HCT116 (cell line): ENCODE measurements around the gene PTPN12. TPM values are rescaled to one million over a fixed set of nuclear protein-coding genes. Genes with fewer than 3 reads are reported as not detected.

Source experiments
- ATAC-seq: fragments of 200-7000 bp; cut with Tn5 transposase; 2 replicates; pipeline ENCODE4 v1.9.1; 2020; ENCODE audit warnings: mild to moderate bottlenecking, moderate library complexity
- BruUV-seq: library from RNA; stranded (reverse); fragments of 400-500 nt; replicated peaks from 2 replicates; lab custom pipeline; 2021; lab: Mats Ljungman, UMichigan
- CTCF ChIA-PET: fragments of 300-600 bp; sonication (Branson Sonifier 250); formaldehyde crosslinking; loops from one replicate; lab custom pipeline; 2021; ENCODE audit warnings: antibody characterized with exemption; lab: Charles Lee
- POLR2A ChIA-PET: fragments of 300-600, 350-600 bp; sonication (Branson Sonifier 250); formaldehyde crosslinking; loops from one replicate; lab custom pipeline; 2021; ENCODE audit warnings: antibody characterized with exemption; lab: Charles Lee
- RAD21 ChIA-PET, 2 experiments: fragments of 300-600 bp; sonication (Branson Sonifier 250); formaldehyde crosslinking; loops; one replicate each; lab custom pipeline; 2023; ENCODE audit warnings: low total read pairs in 2 of 2; ENCODE audit not compliant: uncharacterized antibody in 2 of 2, unreplicated experiment in 2 of 2, low non-redundant PET in 1 of 2; lab: Charles Lee
- DNase-seq: peaks from one replicate; pipeline ENCODE4 v3.0.0-alpha.2; 2010; ENCODE audit warnings: low read depth, low spot score
- H2AFZ ChIP-seq: fragments of 200-600 bp; shearing (Covaris generic), sonication (generic); 2 replicates; pipeline ENCODE4 v1.6.1; 2017; ENCODE audit warnings: low read depth, mixed run types, mixed read lengths, antibody characterized with exemption, low read length; ENCODE audit not compliant: poor library complexity, severe bottlenecking
- H3K27ac ChIP-seq: 2 replicates; pipeline ENCODE4 v1.5.1; 2012; ENCODE audit warnings: low read depth, low read length
- H3K27me3 ChIP-seq: fragments of 200-600 bp; sonication (generic); 2 replicates; pipeline ENCODE4 v1.6.1; 2016; ENCODE audit warnings: mixed run types, low read length, mixed read lengths; ENCODE audit not compliant: insufficient read depth
- H3K36me3 ChIP-seq, 2 experiments: fragments of 200-500 bp in 1 of 2; fragments of 200-600 bp in 1 of 2; sonication (Bioruptor generic) in 1 of 2; sonication (generic) in 1 of 2; 2 replicates each; pipeline versions ENCODE4 v1.5.1 to v1.6.1; 2014 to 2016; ENCODE audit warnings: low read length in 2 of 2, inconsistent platforms in 1 of 2, mixed read lengths in 1 of 2, mixed run types in 1 of 2; ENCODE audit not compliant: insufficient read depth in 2 of 2, control insufficient read depth in 1 of 2
- H3K4me1 ChIP-seq, 2 experiments: fragments of 200-600 bp in 1 of 2; sonication (generic) in 1 of 2; 2 replicates each; pipeline versions ENCODE4 v1.5.1 to v1.6.1; 2012 to 2017; ENCODE audit warnings: low read length in 2 of 2, inconsistent platforms in 1 of 2, mild to moderate bottlenecking in 1 of 2, mixed read lengths in 1 of 2, mixed run types in 1 of 2, moderate library complexity in 1 of 2; ENCODE audit not compliant: insufficient read depth in 2 of 2, control insufficient read depth in 1 of 2
- H3K4me2 ChIP-seq: fragments of 200-600 bp; sonication (generic); 2 replicates; pipeline ENCODE4 v1.6.1; 2017; ENCODE audit warnings: mixed run types, low read length, mixed read lengths
- H3K4me3 ChIP-seq, 2 experiments: fragments of 200-600 bp in 1 of 2; sonication (generic) in 1 of 2; replicated peaks in 1 of 2; 2 replicates each; pipeline ENCODE4 v1.5.1; 2011 to 2016; ENCODE audit warnings: low read length in 2 of 2, control low read depth in 1 of 2, low read depth in 1 of 2, mild to moderate bottlenecking in 1 of 2, mixed read lengths in 1 of 2, mixed run types in 1 of 2
- H3K79me2 ChIP-seq: fragments of 200-600 bp; sonication (generic); 2 replicates; pipeline ENCODE4 v1.6.1; 2017; ENCODE audit warnings: mild to moderate bottlenecking, mixed run types, low read length, moderate library complexity, mixed read lengths; ENCODE audit not compliant: insufficient read depth
- H3K9ac ChIP-seq: fragments of 200-600 bp; sonication (generic); 2 replicates; pipeline ENCODE4 v1.6.1; 2016; ENCODE audit warnings: low read length, mixed read lengths
- H3K9me2 ChIP-seq: fragments of 200-600 bp; sonication (generic), shearing (Covaris generic); 2 replicates; pipeline ENCODE4 v1.6.1; 2017; ENCODE audit warnings: mixed run types, mild to moderate bottlenecking, moderate library complexity; ENCODE audit not compliant: insufficient read depth
- H3K9me3 ChIP-seq, 2 experiments: fragments of 200-500 bp in 1 of 2; fragments of 200-600 bp in 1 of 2; sonication (Bioruptor generic) in 1 of 2; sonication (generic) in 1 of 2; 2 replicates each; pipeline ENCODE4 v1.6.1; 2014 to 2017; ENCODE audit warnings: low read length in 2 of 2, mixed read lengths in 2 of 2, inconsistent platforms in 1 of 2, low read depth in 1 of 2, mild to moderate bottlenecking in 1 of 2, mixed run types in 1 of 2, moderate library complexity in 1 of 2; ENCODE audit not compliant: control insufficient read depth in 1 of 2, insufficient read depth in 1 of 2
- H4K20me1 ChIP-seq: fragments of 200-600 bp; sonication (generic), shearing (Covaris generic); 2 replicates; pipeline ENCODE4 v1.6.1; 2017; ENCODE audit warnings: mixed run types, mild to moderate bottlenecking, moderate library complexity; ENCODE audit not compliant: insufficient read depth
- CEBPB ChIP-seq: IDR thresholded peaks from 2 replicates; pipeline ENCODE4 v1.6.1; 2012; ENCODE audit warnings: low read depth
- ELF1 ChIP-seq: IDR thresholded peaks from 2 replicates; pipeline ENCODE4 v1.6.1; 2012; ENCODE audit warnings: low read depth, borderline replicate concordance
- EZH2phosphoT487 ChIP-seq: fragments of 200-600 bp; IDR thresholded peaks from 2 replicates; pipeline ENCODE4 v1.6.1; 2018; ENCODE audit warnings: antibody characterized with exemption, borderline replicate concordance
- JUND ChIP-seq: IDR thresholded peaks from 2 replicates; pipeline ENCODE4 v1.6.1; 2012
- RAD21 ChIP-seq: IDR thresholded peaks from 2 replicates; pipeline ENCODE4 v1.6.1; 2012; ENCODE audit warnings: low read depth, mild to moderate bottlenecking
- SIN3A ChIP-seq: IDR thresholded peaks from 2 replicates; pipeline ENCODE4 v1.6.1; 2012; ENCODE audit warnings: low read depth
- YY1 ChIP-seq: IDR thresholded peaks from 2 replicates; pipeline ENCODE4 v1.6.1; 2011; ENCODE audit warnings: low read length, low read depth, moderate library complexity, mild to moderate bottlenecking; ENCODE audit not compliant: insufficient replicate concordance; ENCODE audit errors: extremely low read depth
- intact Hi-C: fragments of 100-400 bp; cut with micrococcal nuclease; formaldehyde crosslinking; loops from 2 replicates; pipeline ENCODE4 v1.10.0; 2022
- total RNA-seq: library from RNA; stranded (reverse); gene quantifications from one replicate; pipeline ENCODE4 v1.2.1, GENCODE V29; 2021; ENCODE audit not compliant: unreplicated experiment
- TF ChIP-seq, protein P1 (sequence below): IDR thresholded peaks from 2 replicates; pipeline ENCODE4 v1.6.1; 2012
- TF ChIP-seq, protein P2 (sequence below), 3 experiments: fragments of 200-600 bp in 1 of 3; sonication (generic) in 1 of 3; IDR thresholded peaks in 2 of 3; conservative IDR thresholded peaks in 1 of 3; 2 replicates each; pipeline ENCODE4 v1.5.1; 2012 to 2017; ENCODE audit warnings: low read depth in 2 of 3, low read length in 2 of 3, antibody characterized with exemption in 1 of 3, borderline replicate concordance in 1 of 3, control low read depth in 1 of 3, mild to moderate bottlenecking in 1 of 3, mixed read lengths in 1 of 3, mixed run types in 1 of 3, moderate library complexity in 1 of 3; ENCODE audit not compliant: insufficient read depth in 1 of 3

Gene PTPN12
- total RNA-seq, 1 experiment from 2014 or later = 80.5 TPM

DNA sequence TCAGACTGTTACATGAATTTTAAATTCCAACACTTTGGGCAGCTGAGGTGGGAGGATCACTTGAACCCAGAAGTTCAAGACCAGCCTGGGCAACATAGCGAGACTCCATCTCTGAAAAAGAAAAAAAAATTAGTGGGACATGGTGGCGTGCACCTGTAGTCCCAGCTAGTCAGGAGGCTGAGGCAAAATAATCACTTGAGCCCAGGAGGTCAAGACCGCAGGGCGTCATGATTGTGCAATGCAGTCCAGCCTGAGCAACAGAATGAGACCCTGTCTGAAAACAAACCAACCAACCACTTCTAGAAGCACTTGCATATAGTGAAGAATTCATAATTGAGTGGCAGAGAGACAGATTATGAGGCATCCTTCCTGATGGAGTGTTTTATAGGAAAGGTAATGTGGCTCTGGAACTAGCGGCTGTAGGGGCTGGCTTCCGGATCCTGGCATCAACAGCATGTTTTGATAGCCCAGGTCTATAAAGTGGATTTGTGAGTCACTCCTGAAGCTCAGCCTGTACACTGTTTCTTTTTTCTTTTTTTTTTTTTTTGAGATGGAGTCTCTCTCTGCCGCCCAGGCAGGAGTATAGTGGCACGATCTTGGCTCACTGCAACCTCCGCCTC lies 118.9 kb downstream of the PTPN12 start:
- Histone ChIP-seq H3K4me1 (no peaks in the 10 kb centered on the region), H3K9me2 (no peaks in the 10 kb centered on the region), H2AFZ (no peak overlapping the region), H3K79me2 (no peaks in the 10 kb centered on the region), H3K4me2 (no peak overlapping the region), H3K27ac (no peak overlapping the region), H3K36me3 (peaks cover 0 to 7% of the 10 kb centered on the region in 2 experiments; a peak in 1 of 4 replicates), H3K9ac (no peak overlapping the region), H3K4me3 (no peak overlapping the region), H3K27me3 (no peaks in the 10 kb centered on the region), H4K20me1 (no peaks in the 10 kb centered on the region), H3K9me3 (no peaks in the 10 kb centered on the region)
- ATAC-seq (no peak), DNase-seq (no peak)
- no peak for TF ChIP-seq EZH2phosphoT487
- TF ChIP-seq, protein P1, sequence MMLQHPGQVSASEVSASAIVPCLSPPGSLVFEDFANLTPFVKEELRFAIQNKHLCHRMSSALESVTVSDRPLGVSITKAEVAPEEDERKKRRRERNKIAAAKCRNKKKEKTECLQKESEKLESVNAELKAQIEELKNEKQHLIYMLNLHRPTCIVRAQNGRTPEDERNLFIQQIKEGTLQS = no peak
- intact Hi-C loops = loop anchor here (5.0 to 10.0 kb wide), 2 partner anchors 386 to 1269 kb away; no protein-coding TSS in a partner anchor
- RAD21 ChIA-PET = no interaction called here
- POLR2A ChIA-PET = no interaction called here
- CTCF ChIA-PET = no interaction called here
- no TSS peak for BruUV-seq

DNA sequence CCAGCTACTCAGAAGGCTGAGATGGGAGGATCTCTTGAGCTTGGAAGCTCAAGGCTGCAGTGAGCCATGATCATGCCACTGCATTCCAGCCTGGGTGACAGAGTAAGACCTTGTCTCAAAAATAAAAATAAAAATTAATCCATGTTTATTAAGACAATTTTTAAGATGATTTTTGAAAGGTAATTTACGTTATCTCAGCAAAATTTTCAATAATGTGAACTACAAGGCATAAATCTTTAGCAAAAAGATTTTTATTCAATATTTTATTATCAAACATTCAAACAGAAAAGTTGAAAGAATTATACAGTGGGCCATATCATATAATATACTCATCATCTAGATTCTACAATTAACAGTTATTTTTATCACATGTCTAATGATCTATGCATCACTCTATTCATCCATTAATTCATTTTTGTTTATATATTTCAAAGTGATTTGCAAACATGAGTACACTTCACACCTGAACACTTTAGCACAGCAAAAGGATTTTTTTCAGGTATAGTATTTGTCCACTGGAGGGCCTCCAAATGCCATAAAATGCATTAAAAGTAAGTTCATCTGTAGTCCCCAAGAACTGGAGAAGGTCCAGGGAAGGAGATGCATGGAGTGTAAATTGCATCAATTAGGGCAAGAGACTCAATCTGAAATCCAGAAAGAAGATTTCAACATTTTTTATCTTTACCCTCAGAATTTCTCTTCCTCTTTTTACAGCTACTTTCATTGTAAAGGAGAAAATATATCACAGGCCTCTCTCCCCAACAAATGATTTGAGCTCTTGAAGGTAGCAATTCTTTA lies 120.5 kb downstream of the PTPN12 start:
- Histone ChIP-seq H3K36me3 (peaks cover 0 to 9% of the 10 kb centered on the region in 2 experiments; a peak in 1 of 4 replicates), H2AFZ (no peak overlapping the region), H3K4me1 (no peaks in the 10 kb centered on the region), H3K79me2 (no peaks in the 10 kb centered on the region), H3K9me2 (no peaks in the 10 kb centered on the region), H3K27ac (no peak overlapping the region), H3K4me3 (no peak overlapping the region), H3K9me3 (no peaks in the 10 kb centered on the region), H4K20me1 (no peaks in the 10 kb centered on the region), H3K4me2 (no peak overlapping the region), H3K9ac (no peak overlapping the region), H3K27me3 (no peaks in the 10 kb centered on the region)
- CTCF ChIA-PET = interaction anchor here (0.8 to 1.9 kb wide), 5 partner anchors 40 to 476 kb away, joined by 3 to 12 read pairs (median 3); no protein-coding TSS in a partner anchor
- RAD21 ChIA-PET = no interaction called here
- TF ChIP-seq SIN3A (no peak), RAD21 (peak; percentile 85), CEBPB (no peak), ELF1 (no peak), YY1 (no peak), JUND (no peak)
- TF ChIP-seq, protein P2, sequence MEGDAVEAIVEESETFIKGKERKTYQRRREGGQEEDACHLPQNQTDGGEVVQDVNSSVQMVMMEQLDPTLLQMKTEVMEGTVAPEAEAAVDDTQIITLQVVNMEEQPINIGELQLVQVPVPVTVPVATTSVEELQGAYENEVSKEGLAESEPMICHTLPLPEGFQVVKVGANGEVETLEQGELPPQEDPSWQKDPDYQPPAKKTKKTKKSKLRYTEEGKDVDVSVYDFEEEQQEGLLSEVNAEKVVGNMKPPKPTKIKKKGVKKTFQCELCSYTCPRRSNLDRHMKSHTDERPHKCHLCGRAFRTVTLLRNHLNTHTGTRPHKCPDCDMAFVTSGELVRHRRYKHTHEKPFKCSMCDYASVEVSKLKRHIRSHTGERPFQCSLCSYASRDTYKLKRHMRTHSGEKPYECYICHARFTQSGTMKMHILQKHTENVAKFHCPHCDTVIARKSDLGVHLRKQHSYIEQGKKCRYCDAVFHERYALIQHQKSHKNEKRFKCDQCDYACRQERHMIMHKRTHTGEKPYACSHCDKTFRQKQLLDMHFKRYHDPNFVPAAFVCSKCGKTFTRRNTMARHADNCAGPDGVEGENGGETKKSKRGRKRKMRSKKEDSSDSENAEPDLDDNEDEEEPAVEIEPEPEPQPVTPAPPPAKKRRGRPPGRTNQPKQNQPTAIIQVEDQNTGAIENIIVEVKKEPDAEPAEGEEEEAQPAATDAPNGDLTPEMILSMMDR (IDR thresholded peaks at IDR 0.05 in 2 of 3, conservative IDR thresholded peaks at IDR 0.05 in 1 of 3; ENCODE audit: borderline replicate concordance in 1 of 3, insufficient read depth in 1 of 3, low read depth in 2 of 3, low read length in 2 of 3) = peak; percentile 43 to 75 (median 58); a peak in 5 of 6 replicates
- ATAC-seq (peak; percentile 78), DNase-seq (peak; percentile 35)
- intact Hi-C loops = loop anchor here (1.0 to 10.0 kb wide), 4 partner anchors 102 to 1267 kb away; no protein-coding TSS in a partner anchor
- BruUV-seq = no TSS peak
- POLR2A ChIA-PET = no interaction called here
